KBM-7 (cell line): ENCODE measurements around the gene SERPINB2.
A peak's percentile ranks its signal among the peaks of the same experiment; 100 is the strongest.
"Not testable (repeated sequence)": the region's sequence is repeated elsewhere in the genome, so short reads cannot be mapped to it uniquely, and the experiment has no call there.

Experiments
- DNase-seq: peaks from one replicate; pipeline ENCODE4 v3.0.0-alpha.2; 2015
- in situ Hi-C: fragments of 300-500 bp; cut with MboI; formaldehyde crosslinking; loops from 2 replicates; pipeline ENCODE4 v1.14.3; 2020; ENCODE audit warnings: low sequenced_read_pairs, low pct_unique_long_range_greater_than_20kb, mixed read lengths

The SERPINB2 gene

DNA sequence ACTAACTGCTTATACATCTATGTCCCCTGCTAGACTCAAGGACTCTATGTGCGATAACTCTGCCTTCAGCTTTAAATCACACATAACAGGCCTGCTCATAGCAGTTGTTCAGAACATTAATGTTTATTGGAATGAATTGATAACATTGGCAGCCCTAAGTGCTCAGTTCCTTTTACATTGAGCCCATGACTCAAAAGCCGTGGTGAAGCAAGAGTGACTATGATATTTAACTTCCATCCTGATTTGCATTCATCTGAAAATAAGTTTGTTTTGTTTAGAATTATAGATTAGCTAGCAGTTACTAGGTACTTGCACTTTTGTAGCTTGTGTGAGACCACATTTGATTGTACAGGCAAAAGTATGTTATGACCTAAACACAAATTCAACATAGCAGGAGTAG lies 34.5 kb downstream of the SERPINB2 start:
- in situ Hi-C loops = no loop called here
- no peak for DNase-seq

DNA sequence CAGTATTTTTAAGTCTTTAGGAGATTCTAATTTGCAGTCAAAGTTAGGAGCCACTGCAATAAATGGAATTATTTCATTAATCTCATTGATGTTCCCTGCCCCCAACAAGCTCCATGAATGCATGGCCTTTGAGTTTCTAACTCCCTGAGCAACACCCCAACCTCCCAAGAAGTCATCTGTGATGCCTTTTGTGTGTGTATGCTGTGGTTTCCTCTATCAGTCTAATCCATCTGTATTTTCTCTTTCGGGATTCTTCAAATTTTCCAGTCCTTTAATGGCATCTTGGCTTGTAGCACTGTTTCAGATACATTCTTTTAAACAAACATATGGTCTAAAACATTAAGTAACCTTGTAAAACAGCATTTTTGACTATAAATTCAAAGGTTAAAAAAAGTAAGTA lies 37.0 kb downstream of the SERPINB2 start:
- in situ Hi-C loops = no loop called here

DNA sequence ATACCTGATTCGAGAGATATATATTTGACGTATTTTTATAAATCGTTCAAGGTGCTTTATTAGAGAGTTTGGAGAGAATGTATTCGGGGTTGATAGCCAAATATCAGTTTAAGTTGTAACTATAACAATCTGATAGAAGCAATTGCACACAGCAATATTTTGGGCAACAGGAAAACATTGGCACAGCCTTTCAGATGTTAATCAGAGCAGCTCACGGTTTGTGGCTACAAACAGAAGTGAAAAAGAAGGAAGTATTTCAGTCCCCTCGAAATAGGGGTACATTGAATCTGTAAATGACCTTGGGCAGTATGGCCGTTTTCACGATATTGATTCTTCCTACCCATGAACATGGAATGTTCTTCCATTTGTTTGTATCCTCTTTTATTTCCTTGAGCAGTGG lies 40.8 kb downstream of the SERPINB2 start:
- in situ Hi-C loops = no loop called here
- DNase-seq = no peak

More for the DNA sequence above, 37.0 kb downstream of the SERPINB2 start:
- no peak for DNase-seq

DNA sequence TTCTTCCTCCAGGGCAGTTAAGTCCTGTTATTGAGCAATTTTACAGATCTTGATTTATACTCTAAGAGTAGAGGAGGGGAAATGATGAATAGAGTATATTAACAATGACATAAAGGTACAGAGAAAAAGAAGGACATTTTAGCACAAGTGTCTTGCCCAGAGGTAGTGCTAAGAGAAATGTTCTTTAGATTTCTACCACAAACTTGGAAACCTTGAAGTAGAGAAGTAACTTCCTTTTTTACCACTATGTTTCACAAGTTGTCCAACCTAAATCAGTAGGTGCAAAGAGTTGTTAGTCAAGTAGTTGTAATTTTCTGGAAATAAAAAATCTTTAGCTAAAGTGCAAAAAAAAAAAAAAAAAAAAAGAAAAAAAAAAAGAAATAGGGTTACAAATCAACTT lies 41.9 kb downstream of the SERPINB2 start:
- DNase-seq, in situ Hi-C loops: not testable (repeated sequence)

GRCh38 chr18:63930773-63931354 lies 43.4 kb downstream of the SERPINB2 start:
- in situ Hi-C loops = no loop called here
- DNase-seq = no peak

DNA sequence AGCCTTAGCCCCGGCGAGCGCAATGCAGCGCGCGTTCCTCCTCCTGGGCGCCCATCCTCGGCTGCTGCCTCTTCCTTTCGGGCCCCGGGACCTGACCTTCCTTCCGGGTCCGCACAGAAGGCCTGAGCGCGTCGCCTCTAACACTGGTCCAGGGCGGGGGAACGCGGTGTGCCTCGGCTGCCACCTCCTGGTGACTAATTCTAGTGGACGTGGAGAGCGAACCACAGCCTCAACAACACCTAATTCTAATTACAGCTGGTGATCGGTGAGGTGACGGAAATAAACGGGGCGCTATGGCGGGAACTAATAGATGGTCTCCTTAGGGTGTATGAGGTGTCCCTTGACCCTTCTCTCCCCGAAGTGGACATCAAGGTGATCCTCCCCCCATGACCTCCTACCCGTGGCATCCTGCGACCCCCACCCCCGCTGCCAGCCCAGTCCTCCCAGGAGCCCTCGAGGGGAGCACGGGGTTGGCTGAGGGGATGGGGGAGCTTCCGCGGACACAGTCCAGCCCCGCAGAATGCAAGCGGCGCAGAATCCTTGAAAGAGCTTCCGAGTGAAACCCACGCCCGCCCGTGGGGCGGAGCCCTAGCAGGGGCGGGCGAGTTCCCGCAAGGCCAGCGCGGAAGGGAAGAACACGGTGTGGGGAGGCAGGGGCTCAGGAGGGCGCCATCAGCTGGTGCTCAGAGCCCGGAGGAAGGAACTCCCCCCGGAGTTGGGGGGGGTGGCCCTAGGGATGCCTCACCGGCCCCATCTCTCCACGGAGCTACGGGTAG lies 48.8 kb downstream of the SERPINB2 start:
- in situ Hi-C loops = no loop called here

GRCh38 chr18:63936932-63937393 lies 49.5 kb downstream of the SERPINB2 start:
- no peak for DNase-seq
- in situ Hi-C loops = no loop called here

More for the DNA sequence above, 48.8 kb downstream of the SERPINB2 start:
- DNase-seq = peak; percentile 75

DNA sequence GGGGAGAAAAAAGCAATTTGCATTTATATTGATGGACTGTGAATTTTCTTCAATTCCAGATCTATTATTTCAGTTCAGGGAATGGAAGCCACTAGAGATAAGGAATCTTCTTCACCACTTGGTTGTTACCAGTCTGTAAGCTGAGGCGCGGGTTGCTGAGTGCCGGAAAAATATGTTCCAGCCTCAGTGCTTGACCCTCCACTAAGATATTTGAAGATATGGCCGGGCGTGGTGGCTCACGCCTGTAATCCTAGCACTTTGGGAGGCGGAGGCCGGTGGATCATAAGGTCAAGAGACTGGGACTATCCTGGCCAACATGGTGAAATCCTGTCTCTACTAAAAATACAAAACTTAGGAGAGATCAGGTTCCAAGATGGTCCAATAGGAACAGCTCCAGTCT lies 52.5 kb downstream of the SERPINB2 start:
- DNase-seq = no peak
- in situ Hi-C loops = no loop called here

DNA sequence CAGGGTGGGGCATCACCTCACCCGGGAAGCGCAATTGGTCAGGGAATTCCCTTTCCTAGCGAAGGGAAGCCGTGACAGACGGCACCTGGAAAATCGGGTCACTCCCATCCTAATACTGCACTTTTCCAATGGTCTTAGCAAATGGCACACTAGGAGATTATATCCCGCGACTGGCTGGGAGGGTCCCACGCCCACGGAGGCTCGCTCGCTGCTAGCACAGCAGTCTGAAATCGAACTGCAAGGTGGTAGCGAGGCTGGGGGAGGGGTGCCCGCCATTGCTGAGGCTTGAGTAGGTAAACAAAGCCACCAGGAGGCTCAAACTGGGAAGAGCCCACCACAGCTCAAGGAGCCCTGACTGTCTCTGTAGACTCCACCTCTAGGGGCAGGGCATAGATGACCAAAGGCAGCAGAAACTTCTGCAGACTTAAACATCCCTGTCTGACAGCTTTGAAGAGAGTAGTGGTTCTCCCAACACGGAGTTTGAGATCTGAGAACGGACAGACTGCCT lies 53.1 kb downstream of the SERPINB2 start:
- in situ Hi-C loops, DNase-seq: not testable (repeated sequence)

DNA sequence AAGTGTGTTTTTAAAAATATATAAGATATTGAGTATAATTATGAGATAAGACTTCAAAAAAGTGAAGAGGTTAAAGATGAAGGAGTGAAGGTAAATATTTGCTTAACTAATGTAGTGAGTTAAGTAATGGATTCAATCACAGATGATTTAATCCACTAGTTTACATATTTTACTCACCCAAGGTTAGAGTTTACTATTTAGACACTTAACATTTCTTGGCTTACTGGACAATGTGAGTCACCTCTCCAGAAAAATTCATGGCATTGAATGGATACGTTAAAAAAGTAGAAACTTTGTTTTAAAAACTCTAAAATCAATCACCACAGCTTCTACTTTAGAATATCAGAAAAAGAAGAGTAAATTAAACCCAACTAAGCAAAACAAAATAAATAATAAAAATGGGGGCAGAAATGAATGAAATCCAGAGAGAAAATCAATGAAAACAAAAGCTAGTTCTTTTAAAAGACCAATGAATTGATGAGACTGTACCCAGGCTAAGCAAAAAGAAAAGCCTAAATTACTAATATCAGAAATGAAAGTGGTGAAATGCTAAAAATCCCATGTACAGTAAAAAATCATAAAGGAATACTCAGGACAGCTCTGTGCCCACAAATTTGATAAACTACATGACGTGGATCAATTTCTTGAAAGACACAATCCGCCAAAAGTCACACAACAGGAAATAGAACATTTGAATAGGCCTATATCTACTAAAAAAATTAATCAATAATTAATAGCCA lies 59.7 kb downstream of the SERPINB2 start:
- DNase-seq = no peak
- in situ Hi-C loops = no loop called here

DNA sequence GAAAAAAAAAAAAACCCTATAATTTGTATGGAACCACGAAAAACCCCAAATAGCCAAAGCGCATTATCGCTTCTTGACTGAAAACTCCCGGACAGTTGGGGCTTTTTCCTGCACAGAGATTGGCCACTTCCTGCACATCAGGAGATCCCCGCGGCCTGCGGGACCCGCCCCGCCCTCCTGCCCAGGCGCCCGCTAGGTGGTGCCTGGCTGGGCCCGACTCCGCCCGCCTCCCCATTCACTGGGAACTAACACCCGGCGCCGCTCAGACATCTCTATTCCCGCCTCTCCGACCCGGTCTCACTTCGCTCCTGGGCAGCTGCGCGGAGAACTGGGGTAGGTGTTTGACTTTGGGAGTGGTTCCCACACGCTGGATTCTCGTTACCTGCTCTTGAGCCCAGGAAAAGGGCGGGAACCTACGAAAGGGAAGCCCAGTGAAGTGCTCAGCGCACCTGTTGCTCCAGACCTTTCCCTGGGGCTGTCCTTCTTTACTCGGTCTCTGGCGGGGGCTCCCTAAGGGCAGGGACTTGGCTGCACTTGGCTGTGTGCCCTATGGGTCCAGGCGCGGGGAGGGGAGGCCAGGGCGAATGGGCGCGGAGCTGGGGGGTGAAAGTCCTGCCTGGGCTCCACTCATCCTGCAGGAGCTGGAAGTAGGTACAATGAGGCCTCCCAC lies 61.7 kb downstream of the SERPINB2 start, which contains the start of gene HMSD:
Gene HMSD, plus strand, starts transcription at position 234 of the 670 bp plus-strand sequence. CDS start 4,155 bp downstream, outside the sequence.
- in situ Hi-C loops = no loop called here
- no peak for DNase-seq

DNA sequence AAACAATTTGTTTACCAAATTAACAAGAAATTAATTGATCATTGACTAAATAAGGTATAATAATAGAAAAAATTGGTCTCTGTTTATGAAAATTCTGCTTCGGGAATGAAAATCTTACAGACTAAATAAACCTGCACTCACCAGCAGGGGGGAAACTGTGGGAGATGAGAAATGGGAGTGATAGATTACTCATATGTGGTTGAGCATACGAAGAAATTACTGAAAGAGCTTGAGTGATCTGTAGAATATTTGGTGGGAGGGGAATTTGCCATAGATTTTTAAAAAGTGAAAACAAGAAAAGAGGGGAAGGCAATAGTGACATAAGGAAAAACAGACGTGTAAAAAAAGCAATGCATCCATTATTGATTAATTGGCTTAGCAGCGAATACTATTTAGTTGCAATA lies 63.8 kb downstream of the SERPINB2 start:
- no peak for DNase-seq
- in situ Hi-C loops = no loop called here
